HepG2 (cell line): ENCODE measurements around the gene MXRA8. TPM values are rescaled to one million over a fixed set of nuclear protein-coding genes. Genes with fewer than 3 reads are reported as not detected.

Experiments
- HNRNPH1 ChIP-seq: fragments of 200-400 bp; formaldehyde crosslinking; optimal IDR thresholded peaks from 2 replicates; pipeline ENCODE3; 2017; ENCODE audit warnings: mild to moderate bottlenecking, low read depth, low read length
- IRX3 ChIP-seq: sonication (generic); formaldehyde crosslinking; IDR thresholded peaks from 2 replicates; pipeline ENCODE4 v1.8.1; 2023; ENCODE audit warnings: mild to moderate bottlenecking, low read depth, missing genetic modification reagents, borderline replicate concordance
- KAT8 ChIP-seq: IDR thresholded peaks from 2 replicates; pipeline ENCODE4 v1.6.1; 2016; ENCODE audit warnings: missing genetic modification reagents, missing compliant biosample characterization
- PHF8 ChIP-seq: sonication (generic); formaldehyde crosslinking; IDR thresholded peaks from 2 replicates; pipeline ENCODE4 v1.5.0; 2020; ENCODE audit warnings: missing genetic modification reagents
- SMARCE1 ChIP-seq: fragments of 450-650 bp; IDR thresholded peaks from 2 replicates; pipeline ENCODE4 v1.6.1; 2017; ENCODE audit warnings: borderline replicate concordance
- TEAD2 ChIP-seq: sonication (generic); formaldehyde crosslinking; IDR thresholded peaks from 2 replicates; pipeline ENCODE4 v1.9.0; 2021; ENCODE audit warnings: missing genetic modification reagents
- TMF1 ChIP-seq: sonication (generic); formaldehyde crosslinking; IDR thresholded peaks from 2 replicates; pipeline ENCODE4 v1.8.1; 2022; ENCODE audit warnings: low read depth, missing genetic modification reagents
- ZNF142 ChIP-seq: sonication (generic); formaldehyde crosslinking; IDR thresholded peaks from 2 replicates; pipeline ENCODE4 v1.4.0; 2020; ENCODE audit warnings: missing genetic modification reagents
- ZNF318 ChIP-seq: sonication (generic); formaldehyde crosslinking; IDR thresholded peaks from 2 replicates; pipeline ENCODE4 v1.4.0; 2020; ENCODE audit warnings: mild to moderate bottlenecking, missing genetic modification reagents
- polyA plus RNA-seq, 8 experiments: library from polyadenylated mRNA; depleted of rRNA in 3 of 8; stranded (reverse) in 7 of 8; unstranded in 1 of 8; fragments of >200 nt; fragmentation: Illumina TruSeq in 4 of 8; extraction: Trizol in 4 of 8; gene quantifications; 2 replicates each; pipeline versions ENCODE4 v1.2.1 to v1.2.3, GENCODE V29; 2011 to 2016; ENCODE audit warnings: low read depth in 4 of 8, missing spikeins in 1 of 8, mixed read lengths in 1 of 8; ENCODE audit not compliant: insufficient read depth in 1 of 8
- total RNA-seq, 5 experiments: library from RNA; depleted of rRNA; stranded (reverse); fragments of >200 nt; fragmentation: Illumina TruSeq; extraction: Trizol; gene quantifications; 2 replicates each; pipeline ENCODE4 v1.2.3, GENCODE V29; 2016; ENCODE audit warnings: low read depth in 1 of 5
- TF ChIP-seq, protein P1 (sequence below): sonication (generic); formaldehyde crosslinking; IDR thresholded peaks from 2 replicates; pipeline ENCODE4 v1.4.0; 2020; ENCODE audit warnings: mild to moderate bottlenecking, missing genetic modification reagents

MXRA8 gene
- total and polyA plus RNA-seq, 2 of the 13 experiments (the other 11 are each of a cell fraction or from before 2014, with no cell fraction given): 19.8 to 44.8 TPM

DNA sequence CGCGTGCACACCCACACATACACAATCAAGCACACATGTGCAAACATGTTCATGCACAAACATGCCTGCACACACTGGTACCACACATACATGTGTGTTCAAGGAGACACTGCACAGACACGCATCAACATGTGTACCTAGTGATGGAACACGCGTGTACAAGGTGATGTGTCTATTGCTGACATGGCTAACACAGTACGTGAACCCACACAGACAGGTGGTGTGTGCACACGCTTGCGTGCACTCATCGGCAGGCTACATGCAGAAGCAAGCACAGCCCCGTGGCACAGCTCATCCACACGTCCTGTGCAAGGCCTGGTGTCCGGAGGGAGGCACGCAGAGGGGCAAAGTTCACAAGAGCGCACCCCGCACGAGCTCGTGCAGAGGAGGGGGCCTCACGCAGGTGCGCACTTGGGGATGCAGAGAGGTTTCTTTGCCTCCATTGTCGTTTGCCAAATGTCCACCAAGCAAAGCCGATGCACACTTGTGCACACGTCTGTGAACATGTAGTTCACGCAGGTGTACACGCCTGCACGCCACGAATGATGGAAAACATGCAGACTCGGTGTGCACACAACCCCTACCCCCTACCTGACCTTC lies 51.6 kb downstream of the MXRA8 start (continued):
- TF ChIP-seq, protein P1, sequence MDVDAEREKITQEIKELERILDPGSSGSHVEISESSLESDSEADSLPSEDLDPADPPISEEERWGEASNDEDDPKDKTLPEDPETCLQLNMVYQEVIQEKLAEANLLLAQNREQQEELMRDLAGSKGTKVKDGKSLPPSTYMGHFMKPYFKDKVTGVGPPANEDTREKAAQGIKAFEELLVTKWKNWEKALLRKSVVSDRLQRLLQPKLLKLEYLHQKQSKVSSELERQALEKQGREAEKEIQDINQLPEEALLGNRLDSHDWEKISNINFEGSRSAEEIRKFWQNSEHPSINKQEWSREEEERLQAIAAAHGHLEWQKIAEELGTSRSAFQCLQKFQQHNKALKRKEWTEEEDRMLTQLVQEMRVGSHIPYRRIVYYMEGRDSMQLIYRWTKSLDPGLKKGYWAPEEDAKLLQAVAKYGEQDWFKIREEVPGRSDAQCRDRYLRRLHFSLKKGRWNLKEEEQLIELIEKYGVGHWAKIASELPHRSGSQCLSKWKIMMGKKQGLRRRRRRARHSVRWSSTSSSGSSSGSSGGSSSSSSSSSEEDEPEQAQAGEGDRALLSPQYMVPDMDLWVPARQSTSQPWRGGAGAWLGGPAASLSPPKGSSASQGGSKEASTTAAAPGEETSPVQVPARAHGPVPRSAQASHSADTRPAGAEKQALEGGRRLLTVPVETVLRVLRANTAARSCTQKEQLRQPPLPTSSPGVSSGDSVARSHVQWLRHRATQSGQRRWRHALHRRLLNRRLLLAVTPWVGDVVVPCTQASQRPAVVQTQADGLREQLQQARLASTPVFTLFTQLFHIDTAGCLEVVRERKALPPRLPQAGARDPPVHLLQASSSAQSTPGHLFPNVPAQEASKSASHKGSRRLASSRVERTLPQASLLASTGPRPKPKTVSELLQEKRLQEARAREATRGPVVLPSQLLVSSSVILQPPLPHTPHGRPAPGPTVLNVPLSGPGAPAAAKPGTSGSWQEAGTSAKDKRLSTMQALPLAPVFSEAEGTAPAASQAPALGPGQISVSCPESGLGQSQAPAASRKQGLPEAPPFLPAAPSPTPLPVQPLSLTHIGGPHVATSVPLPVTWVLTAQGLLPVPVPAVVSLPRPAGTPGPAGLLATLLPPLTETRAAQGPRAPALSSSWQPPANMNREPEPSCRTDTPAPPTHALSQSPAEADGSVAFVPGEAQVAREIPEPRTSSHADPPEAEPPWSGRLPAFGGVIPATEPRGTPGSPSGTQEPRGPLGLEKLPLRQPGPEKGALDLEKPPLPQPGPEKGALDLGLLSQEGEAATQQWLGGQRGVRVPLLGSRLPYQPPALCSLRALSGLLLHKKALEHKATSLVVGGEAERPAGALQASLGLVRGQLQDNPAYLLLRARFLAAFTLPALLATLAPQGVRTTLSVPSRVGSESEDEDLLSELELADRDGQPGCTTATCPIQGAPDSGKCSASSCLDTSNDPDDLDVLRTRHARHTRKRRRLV (CRISPR knock-in tag): no peak
- TF ChIP-seq HNRNPH1 (no peak), TEAD2 (CRISPR knock-in tag) (no peak), SMARCE1 (no peak), KAT8 (CRISPR knock-in tag) (no peak), IRX3 (CRISPR knock-in tag) (peak; percentile 71; the same call in 1 of the 2 replicates), ZNF318 (peak; percentile 14; the same call in 1 of the 2 replicates), PHF8 (peak; percentile 46), TMF1 (0 out of 2 replicates have a peak, but pooled peaks have one; percentile 45), ZNF142 (CRISPR knock-in tag) (peak; percentile 58)
